RWPE1 (cell line): Measurements from ENCODE around the gene TLK2.
"Not testable (repeated sequence)": the region's sequence is repeated elsewhere in the genome, so short reads cannot be mapped to it uniquely, and the experiment has no call there.

ENCODE experiments used
- CTCF ChIA-PET: fragments of 350-600 bp; sonication (Branson Sonifier 250); formaldehyde crosslinking; extraction: SDS; loops from one replicate; lab custom pipeline; 2021; lab: Yijun Ruan, JAX
- POLR2A ChIA-PET: fragments of 400-600 bp; formaldehyde crosslinking; extraction: SDS; loops from one replicate; lab custom pipeline; 2020; ENCODE audit warnings: antibody characterized with exemption; ENCODE audit not compliant: low non-redundant PET; lab: Yijun Ruan, JAX
- DNase-seq: peaks from one replicate; pipeline ENCODE4 v3.0.0; 2012; ENCODE audit warnings: low spot score
- H3K27ac ChIP-seq: fragments of 450-650 bp; 2 replicates; pipeline ENCODE4 v1.5.1; 2017
- TF ChIP-seq, protein P1 (sequence below): fragments of 450-650 bp; conservative IDR thresholded peaks from 2 replicates; pipeline ENCODE4 v1.5.1; 2017; ENCODE audit warnings: low read depth, mild to moderate bottlenecking

The TLK2 gene

GRCh38 chr17:62611728-62612127 is 133.1 kb downstream of the TLK2 start:
- H3K27ac ChIP-seq, result no peak overlapping the region
- CTCF ChIA-PET, result no interaction called here
- TF ChIP-seq, protein P1, sequence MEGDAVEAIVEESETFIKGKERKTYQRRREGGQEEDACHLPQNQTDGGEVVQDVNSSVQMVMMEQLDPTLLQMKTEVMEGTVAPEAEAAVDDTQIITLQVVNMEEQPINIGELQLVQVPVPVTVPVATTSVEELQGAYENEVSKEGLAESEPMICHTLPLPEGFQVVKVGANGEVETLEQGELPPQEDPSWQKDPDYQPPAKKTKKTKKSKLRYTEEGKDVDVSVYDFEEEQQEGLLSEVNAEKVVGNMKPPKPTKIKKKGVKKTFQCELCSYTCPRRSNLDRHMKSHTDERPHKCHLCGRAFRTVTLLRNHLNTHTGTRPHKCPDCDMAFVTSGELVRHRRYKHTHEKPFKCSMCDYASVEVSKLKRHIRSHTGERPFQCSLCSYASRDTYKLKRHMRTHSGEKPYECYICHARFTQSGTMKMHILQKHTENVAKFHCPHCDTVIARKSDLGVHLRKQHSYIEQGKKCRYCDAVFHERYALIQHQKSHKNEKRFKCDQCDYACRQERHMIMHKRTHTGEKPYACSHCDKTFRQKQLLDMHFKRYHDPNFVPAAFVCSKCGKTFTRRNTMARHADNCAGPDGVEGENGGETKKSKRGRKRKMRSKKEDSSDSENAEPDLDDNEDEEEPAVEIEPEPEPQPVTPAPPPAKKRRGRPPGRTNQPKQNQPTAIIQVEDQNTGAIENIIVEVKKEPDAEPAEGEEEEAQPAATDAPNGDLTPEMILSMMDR, result no peak
- POLR2A ChIA-PET, result no interaction called here
- DNase-seq, result no peak

DNA sequence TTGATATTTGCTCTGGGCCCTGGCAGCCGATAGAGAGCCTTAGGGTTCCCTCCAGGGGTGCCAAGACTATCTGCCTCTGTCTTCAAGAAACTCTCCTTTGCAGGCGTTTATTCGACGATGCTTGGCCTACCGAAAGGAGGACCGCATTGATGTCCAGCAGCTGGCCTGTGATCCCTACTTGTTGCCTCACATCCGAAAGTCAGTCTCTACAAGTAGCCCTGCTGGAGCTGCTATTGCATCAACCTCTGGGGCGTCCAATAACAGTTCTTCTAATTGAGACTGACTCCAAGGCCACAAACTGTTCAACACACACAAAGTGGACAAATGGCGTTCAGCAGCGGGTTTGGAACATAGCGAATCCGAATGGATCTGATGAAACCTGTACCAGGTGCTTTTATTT is 133.7 kb downstream of the TLK2 start:
- CTCF ChIA-PET, H3K27ac ChIP-seq, POLR2A ChIA-PET, DNase-seq: not testable (repeated sequence)

DNA sequence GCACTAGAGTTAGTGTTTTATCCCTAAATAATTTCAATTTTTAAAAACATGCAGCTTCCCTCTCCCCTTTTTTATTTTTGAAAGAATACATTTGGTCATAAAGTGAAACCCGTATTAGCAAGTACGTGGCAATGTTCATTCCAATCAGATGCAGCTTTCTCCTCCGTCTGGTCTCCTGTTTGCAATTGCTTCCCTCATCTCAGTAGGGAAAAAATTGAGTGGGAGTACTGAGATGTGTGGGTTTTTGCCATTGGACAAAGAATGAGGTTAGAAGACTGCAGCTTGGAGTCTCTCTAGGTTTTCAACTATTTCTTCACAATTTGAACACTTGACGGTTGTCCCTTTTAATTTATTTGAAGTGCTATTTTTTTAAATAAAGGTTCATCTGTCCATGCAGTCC is 134.5 kb downstream of the TLK2 start:
- DNase-seq, POLR2A ChIA-PET, H3K27ac ChIP-seq, CTCF ChIA-PET: not testable (repeated sequence)

GRCh38 chr17:62614142-62614541 is 135.5 kb downstream of the TLK2 start:
- no peak for DNase-seq
- TF ChIP-seq, protein P1, result no peak
- ChIA-PET POLR2A (no interaction called here), CTCF (interaction anchor here (0.7 kb wide), 1 partner anchor 15 kb away, joined by 6 read pairs; no protein-coding TSS in a partner anchor)
- no peak overlapping the region for H3K27ac ChIP-seq

GRCh38 chr17:62615503-62615902 is 136.9 kb downstream of the TLK2 start:
- TF ChIP-seq, protein P1, result no peak
- no peak overlapping the region for H3K27ac ChIP-seq
- no peak for DNase-seq
- CTCF ChIA-PET, result interaction anchor here (0.6 kb wide), 2 partner anchors 78 to 130 kb away, joined by 3 to 4 read pairs; no protein-coding TSS in a partner anchor
- POLR2A ChIA-PET, result no interaction called here

- POLR2A ChIA-PET, result no interaction called here
- no peak for DNase-seq
- CTCF ChIA-PET, result no interaction called here
- TF ChIP-seq, protein P1, result no peak
- peak overlapping the region; percentile 43 for H3K27ac ChIP-seq
These were observed 138.6 kb downstream of the TLK2 start for GRCh38 chr17:62616993-62617893.

GRCh38 chr17:62617894-62618472 is 139.4 kb downstream of the TLK2 start:
- TF ChIP-seq, protein P1, result no peak
- ChIA-PET CTCF (no interaction called here), POLR2A (no interaction called here)
- DNase-seq, result no peak
- H3K27ac ChIP-seq, result peak overlapping the region; percentile 43
